ENCODE data around the gene TRMT10C. TPM values are rescaled to one million over a fixed set of nuclear protein-coding genes. Genes with fewer than 3 reads are reported as not detected.

The TRMT10C gene
- total RNA-seq, 6 experiments from 2014 or later: 19.9 to 26.9 (median 22.0) TPM

GRCh38 chr3:101519685-101520365 is 41.8 kb upstream of the TRMT10C start:
- no peak for TF ChIP-seq CTCF (IDR thresholded peaks at IDR 0.05)
- H3K4me1 Mint-ChIP-seq (ENCODE audit: low read depth): peaks cover 7% of the 10 kb centered on the region
- H3K27ac Mint-ChIP-seq: no peak overlapping the region
- no peaks in the 10 kb centered on the region for H3K36me3 Mint-ChIP-seq (ENCODE audit: low read depth)
- H3K9me3 Mint-ChIP-seq: no peaks in the 10 kb centered on the region
- DNase-seq: no peak
- H3K27me3 Mint-ChIP-seq (ENCODE audit: insufficient read depth): peaks cover 9% of the 10 kb centered on the region
- no peak overlapping the region for H3K4me3 Mint-ChIP-seq

- Mint-ChIP-seq H3K27me3 (ENCODE audit: insufficient read depth) (peaks cover 11% of the 10 kb centered on the region), H3K36me3 (ENCODE audit: low read depth) (no peaks in the 10 kb centered on the region), H3K4me3 (no peak overlapping the region), H3K27ac (no peak overlapping the region), H3K4me1 (ENCODE audit: low read depth) (peaks cover 7% of the 10 kb centered on the region), H3K9me3 (no peaks in the 10 kb centered on the region)
- no peak for TF ChIP-seq CTCF (IDR thresholded peaks at IDR 0.05)
- DNase-seq: no peak
These were observed 40.4 kb upstream of the TRMT10C start for GRCh38 chr3:101521211-101521701.

DNA sequence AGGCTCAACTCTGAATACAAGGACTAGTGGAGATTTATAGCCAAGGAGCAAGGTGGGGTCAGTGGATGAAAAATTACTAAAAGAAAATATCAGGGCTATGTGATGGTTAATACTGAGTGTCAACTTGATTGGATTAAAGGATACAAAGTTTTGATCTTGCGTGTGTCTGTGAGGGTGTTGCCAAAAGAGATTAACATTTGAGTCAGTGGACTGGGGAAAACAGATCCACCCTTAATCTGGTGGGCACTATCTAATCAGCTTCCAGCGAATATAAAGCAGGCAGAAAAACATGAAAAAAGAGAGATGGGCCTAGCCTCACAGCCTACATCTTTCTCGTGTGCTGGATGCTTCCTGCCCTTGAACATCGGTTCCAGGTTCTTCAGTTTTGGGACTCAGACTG is 34.2 kb upstream of the TRMT10C start:
- Mint-ChIP-seq H3K27me3 (ENCODE audit: insufficient read depth) (peaks cover 5% of the 10 kb centered on the region), H3K4me1 (ENCODE audit: low read depth) (peaks cover 14% of the 10 kb centered on the region), H3K4me3 (no peak overlapping the region), H3K36me3 (ENCODE audit: low read depth) (no peaks in the 10 kb centered on the region), H3K9me3 (no peaks in the 10 kb centered on the region), H3K27ac (no peak overlapping the region)
- no peak for DNase-seq
- no peak for TF ChIP-seq CTCF (IDR thresholded peaks at IDR 0.05)

DNA sequence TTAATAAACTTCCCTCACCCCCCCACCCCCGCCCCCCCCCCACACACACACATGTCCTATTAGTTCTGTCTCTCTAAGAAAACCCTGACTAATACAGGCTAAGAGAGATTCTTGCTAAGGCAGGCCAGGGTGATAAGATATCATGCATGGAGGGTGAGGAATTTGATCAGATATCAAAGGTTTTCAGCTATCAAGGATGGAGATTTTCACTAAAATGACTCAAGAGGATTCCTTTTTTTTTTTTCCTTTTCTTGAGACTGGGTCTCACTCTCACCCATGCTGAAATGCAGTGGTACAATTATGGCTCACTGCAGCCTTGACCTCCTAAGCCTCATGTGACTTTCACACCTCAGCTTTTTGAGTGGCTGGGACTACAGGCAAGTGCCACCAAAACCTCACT is 33.8 kb upstream of the TRMT10C start:
- DNase-seq: no peak
- no peaks in the 10 kb centered on the region for H3K36me3 Mint-ChIP-seq (ENCODE audit: low read depth)
- TF ChIP-seq CTCF (IDR thresholded peaks at IDR 0.05): no peak
- no peak overlapping the region for H3K27ac Mint-ChIP-seq
- peaks cover 18% of the 10 kb centered on the region for H3K4me1 Mint-ChIP-seq (ENCODE audit: low read depth)
- no peaks in the 10 kb centered on the region for H3K9me3 Mint-ChIP-seq
- H3K27me3 Mint-ChIP-seq (ENCODE audit: insufficient read depth): peaks cover 2% of the 10 kb centered on the region
- H3K4me3 Mint-ChIP-seq: no peak overlapping the region

DNA sequence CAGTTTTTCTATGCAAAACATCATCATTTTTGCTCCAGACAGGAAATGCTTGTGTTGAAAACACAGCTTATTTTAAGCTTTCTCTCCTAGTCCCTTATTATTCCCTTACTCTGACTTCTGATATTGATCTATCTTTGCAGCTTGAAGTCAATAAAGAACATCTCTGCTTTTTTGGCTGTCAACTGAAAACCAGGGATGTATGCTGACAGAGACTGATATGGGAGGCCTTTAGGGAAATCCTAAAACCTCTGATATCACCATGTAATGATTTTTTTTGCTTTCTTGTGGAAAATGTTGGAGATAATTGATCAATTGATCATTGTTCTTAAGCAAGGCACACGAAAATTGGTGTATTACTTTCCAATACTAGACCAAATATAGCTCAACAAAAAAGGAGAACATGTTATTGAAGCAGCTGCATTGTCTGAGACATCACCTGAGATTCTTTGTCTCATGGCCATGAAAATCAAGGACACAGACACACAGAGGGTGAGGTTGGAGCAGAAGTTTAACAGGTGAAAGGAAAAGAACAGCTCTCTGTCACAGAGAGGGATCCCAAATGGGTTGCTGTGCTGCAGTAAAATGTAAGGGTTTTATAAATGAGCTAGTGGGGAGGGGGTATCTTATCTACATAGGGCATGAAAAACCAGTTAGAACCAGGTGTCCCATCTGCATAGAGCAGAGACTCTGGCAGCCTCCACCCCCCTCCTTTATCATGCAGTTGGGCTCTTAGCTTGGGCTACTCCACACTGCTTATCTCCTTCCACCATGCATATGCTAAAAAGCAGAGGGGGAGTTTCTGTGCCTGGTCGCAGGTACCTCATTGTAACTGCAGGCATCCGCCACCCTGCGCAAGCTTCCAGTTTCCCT is 31.6 kb upstream of the TRMT10C start:
- TF ChIP-seq CTCF (IDR thresholded peaks at IDR 0.05): no peak
- Mint-ChIP-seq H3K27me3 (ENCODE audit: insufficient read depth) (peaks cover under 1% of the 10 kb centered on the region; the same call in 1 of the 2 replicates), H3K27ac (no peak overlapping the region), H3K9me3 (no peaks in the 10 kb centered on the region), H3K4me1 (ENCODE audit: low read depth) (peaks cover 35% of the 10 kb centered on the region), H3K4me3 (no peak overlapping the region), H3K36me3 (ENCODE audit: low read depth) (no peaks in the 10 kb centered on the region)
- DNase-seq: no peak
